ENCODE results near the gene SLC35F3. TPM values are rescaled to one million over a fixed set of nuclear protein-coding genes. Genes with fewer than 3 reads are reported as not detected.

The SLC35F3 gene
- total and polyA plus RNA-seq, 4 donors = 0.01 to 0.37 (median 0.08) TPM; not detected in 1

DNA sequence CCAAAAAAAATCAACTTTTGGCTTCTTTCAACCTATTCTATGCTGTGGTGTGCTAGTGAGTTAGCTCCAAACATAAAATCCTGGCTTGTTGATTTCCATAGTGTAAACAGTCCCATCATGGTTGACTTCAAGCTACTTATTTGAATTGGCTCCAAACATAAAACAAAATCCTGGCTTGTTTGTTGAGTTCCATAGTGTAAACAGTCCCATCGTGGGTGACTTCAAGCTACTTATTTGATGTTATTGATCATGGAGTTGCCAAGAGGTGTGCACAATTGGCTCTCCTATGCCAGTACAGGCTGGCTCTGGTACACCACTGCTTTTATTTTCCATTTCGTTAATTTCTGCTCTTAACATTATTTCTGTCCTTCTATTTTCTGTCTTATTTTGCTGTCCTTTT is 466.9 kb downstream of the SLC35F3 start:
- Histone ChIP-seq H3K27me3 (ENCODE audit: control insufficient read depth in 4 of 4, insufficient read depth in 4 of 4, low read length in 3 of 4) (no peaks in the 10 kb centered on the region), H3K4me3 (ENCODE audit: low read depth in 1 of 3, low read length in 3 of 3) (peak overlapping the region in 1 of 3 donors; percentile 28), H3K36me3 (ENCODE audit: control insufficient read depth in 4 of 4, insufficient read depth in 3 of 4, low read depth in 1 of 4, low read length in 3 of 4) (peaks cover under 1 to 4% (median 4%) of the 10 kb centered on the region in 4 donors), H3K27ac (ENCODE audit: low read depth in 1 of 2, low read length in 2 of 2) (peak overlapping the region; percentile 20 to 34), H3K4me1 (ENCODE audit: control insufficient read depth in 4 of 4, insufficient read depth in 4 of 4, low read length in 3 of 4) (peaks cover 0 to 26% (median 18%) of the 10 kb centered on the region in 4 donors), H3K9ac (ENCODE audit: low read depth in 1 of 2, low read length in 2 of 2) (peak overlapping the region in 1 of 2 donors; percentile 84), H3K9me3 (ENCODE audit: control insufficient read depth in 4 of 4, low read length in 3 of 4) (no peaks in the 10 kb centered on the region)
- 25% methylated on average over 2 of the region's 2 CpGs for WGBS
- DNase-seq (ENCODE audit: low spot score) = no peak
- no peak for TF ChIP-seq ATF3 (IDR thresholded peaks at IDR 0.05)
- peak; percentile 30 for TF ChIP-seq TAF1 (conservative IDR thresholded peaks at IDR 0.05)
- TF ChIP-seq FOXA1 (IDR thresholded peaks at IDR 0.05) = peak; percentile 73
- peak; percentile 62 for TF ChIP-seq YY1 (IDR thresholded peaks at IDR 0.05)
- TF ChIP-seq RXRA (IDR thresholded peaks at IDR 0.05) = peak in 1 of 2 donors; percentile 37
- TF ChIP-seq, protein P1, sequence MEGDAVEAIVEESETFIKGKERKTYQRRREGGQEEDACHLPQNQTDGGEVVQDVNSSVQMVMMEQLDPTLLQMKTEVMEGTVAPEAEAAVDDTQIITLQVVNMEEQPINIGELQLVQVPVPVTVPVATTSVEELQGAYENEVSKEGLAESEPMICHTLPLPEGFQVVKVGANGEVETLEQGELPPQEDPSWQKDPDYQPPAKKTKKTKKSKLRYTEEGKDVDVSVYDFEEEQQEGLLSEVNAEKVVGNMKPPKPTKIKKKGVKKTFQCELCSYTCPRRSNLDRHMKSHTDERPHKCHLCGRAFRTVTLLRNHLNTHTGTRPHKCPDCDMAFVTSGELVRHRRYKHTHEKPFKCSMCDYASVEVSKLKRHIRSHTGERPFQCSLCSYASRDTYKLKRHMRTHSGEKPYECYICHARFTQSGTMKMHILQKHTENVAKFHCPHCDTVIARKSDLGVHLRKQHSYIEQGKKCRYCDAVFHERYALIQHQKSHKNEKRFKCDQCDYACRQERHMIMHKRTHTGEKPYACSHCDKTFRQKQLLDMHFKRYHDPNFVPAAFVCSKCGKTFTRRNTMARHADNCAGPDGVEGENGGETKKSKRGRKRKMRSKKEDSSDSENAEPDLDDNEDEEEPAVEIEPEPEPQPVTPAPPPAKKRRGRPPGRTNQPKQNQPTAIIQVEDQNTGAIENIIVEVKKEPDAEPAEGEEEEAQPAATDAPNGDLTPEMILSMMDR (IDR thresholded peaks at IDR 0.05; ENCODE audit: low read depth, low read length, missing input control) = peak; percentile 11
- TF ChIP-seq NR2F2 (IDR thresholded peaks at IDR 0.05) = no peak
- TF ChIP-seq SP1 (IDR thresholded peaks at IDR 0.05) = peak; percentile 16
- peak; percentile 4 to 22 for TF ChIP-seq RAD21 (IDR thresholded peaks at IDR 0.05)
- TF ChIP-seq, protein P2, sequence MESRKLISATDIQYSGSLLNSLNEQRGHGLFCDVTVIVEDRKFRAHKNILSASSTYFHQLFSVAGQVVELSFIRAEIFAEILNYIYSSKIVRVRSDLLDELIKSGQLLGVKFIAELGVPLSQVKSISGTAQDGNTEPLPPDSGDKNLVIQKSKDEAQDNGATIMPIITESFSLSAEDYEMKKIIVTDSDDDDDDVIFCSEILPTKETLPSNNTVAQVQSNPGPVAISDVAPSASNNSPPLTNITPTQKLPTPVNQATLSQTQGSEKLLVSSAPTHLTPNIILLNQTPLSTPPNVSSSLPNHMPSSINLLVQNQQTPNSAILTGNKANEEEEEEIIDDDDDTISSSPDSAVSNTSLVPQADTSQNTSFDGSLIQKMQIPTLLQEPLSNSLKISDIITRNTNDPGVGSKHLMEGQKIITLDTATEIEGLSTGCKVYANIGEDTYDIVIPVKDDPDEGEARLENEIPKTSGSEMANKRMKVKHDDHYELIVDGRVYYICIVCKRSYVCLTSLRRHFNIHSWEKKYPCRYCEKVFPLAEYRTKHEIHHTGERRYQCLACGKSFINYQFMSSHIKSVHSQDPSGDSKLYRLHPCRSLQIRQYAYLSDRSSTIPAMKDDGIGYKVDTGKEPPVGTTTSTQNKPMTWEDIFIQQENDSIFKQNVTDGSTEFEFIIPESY (IDR thresholded peaks at IDR 0.05) = no peak
- TF ChIP-seq, protein P3, sequence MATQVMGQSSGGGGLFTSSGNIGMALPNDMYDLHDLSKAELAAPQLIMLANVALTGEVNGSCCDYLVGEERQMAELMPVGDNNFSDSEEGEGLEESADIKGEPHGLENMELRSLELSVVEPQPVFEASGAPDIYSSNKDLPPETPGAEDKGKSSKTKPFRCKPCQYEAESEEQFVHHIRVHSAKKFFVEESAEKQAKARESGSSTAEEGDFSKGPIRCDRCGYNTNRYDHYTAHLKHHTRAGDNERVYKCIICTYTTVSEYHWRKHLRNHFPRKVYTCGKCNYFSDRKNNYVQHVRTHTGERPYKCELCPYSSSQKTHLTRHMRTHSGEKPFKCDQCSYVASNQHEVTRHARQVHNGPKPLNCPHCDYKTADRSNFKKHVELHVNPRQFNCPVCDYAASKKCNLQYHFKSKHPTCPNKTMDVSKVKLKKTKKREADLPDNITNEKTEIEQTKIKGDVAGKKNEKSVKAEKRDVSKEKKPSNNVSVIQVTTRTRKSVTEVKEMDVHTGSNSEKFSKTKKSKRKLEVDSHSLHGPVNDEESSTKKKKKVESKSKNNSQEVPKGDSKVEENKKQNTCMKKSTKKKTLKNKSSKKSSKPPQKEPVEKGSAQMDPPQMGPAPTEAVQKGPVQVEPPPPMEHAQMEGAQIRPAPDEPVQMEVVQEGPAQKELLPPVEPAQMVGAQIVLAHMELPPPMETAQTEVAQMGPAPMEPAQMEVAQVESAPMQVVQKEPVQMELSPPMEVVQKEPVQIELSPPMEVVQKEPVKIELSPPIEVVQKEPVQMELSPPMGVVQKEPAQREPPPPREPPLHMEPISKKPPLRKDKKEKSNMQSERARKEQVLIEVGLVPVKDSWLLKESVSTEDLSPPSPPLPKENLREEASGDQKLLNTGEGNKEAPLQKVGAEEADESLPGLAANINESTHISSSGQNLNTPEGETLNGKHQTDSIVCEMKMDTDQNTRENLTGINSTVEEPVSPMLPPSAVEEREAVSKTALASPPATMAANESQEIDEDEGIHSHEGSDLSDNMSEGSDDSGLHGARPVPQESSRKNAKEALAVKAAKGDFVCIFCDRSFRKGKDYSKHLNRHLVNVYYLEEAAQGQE (IDR thresholded peaks at IDR 0.05) = no peak
- TF ChIP-seq HNF4G (IDR thresholded peaks at IDR 0.05) = no peak
- peak; percentile 78 for TF ChIP-seq FOXA2 (IDR thresholded peaks at IDR 0.05)
- peak; percentile 27 to 74 for TF ChIP-seq GABPA (IDR thresholded peaks at IDR 0.05 in 1 of 2, conservative IDR thresholded peaks at IDR 0.05 in 1 of 2)
- peak; percentile 23 to 42 for TF ChIP-seq HNF4A (conservative IDR thresholded peaks at IDR 0.05)
- peak; percentile 42 for TF ChIP-seq MAX (IDR thresholded peaks at IDR 0.05)
- no peak for TF ChIP-seq JUND (IDR thresholded peaks at IDR 0.05)
- TF ChIP-seq EGR1 (IDR thresholded peaks at IDR 0.05; ENCODE audit: low read depth in 2 of 2) = peak in 1 of 2 donors; percentile 40
